Stimulated activated CD4-positive, alpha-beta T cell treated with anti-CD3 and anti-CD28 coated beads, Interleukin-15, amount 100 ng/mL, for 24 hours (primary cell): Measurements from ENCODE around the gene HACE1.
"Not testable (repeated sequence)": the region's sequence is repeated elsewhere in the genome, so short reads cannot be mapped to it uniquely, and the experiment has no call there.

Experiments used
- DNase-seq: peaks from one replicate; pipeline ENCODE4 v3.0.0-alpha.2; 2020

Gene HACE1

GRCh38 chr6:104829183-104829958 is 30.3 kb downstream of the HACE1 start:
- DNase-seq: no peak

GRCh38 chr6:104828478-104828877 is 31.2 kb downstream of the HACE1 start:
- DNase-seq: no peak

GRCh38 chr6:104820820-104821219 is 38.9 kb downstream of the HACE1 start:
- not testable (repeated sequence) for DNase-seq

GRCh38 chr6:104816125-104816524 is 43.6 kb downstream of the HACE1 start:
- no peak for DNase-seq

GRCh38 chr6:104814743-104815142 is 45.0 kb downstream of the HACE1 start:
- no peak for DNase-seq

GRCh38 chr6:104813552-104813951 is 46.2 kb downstream of the HACE1 start:
- no peak for DNase-seq

- no peak for DNase-seq
Measured at GRCh38 chr6:104809116-104809515, 50.6 kb downstream of the HACE1 start.

GRCh38 chr6:104805335-104805734 is 54.4 kb downstream of the HACE1 start:
- DNase-seq: not testable (repeated sequence)

- DNase-seq: no peak
Measured at GRCh38 chr6:104799134-104799657, 60.5 kb downstream of the HACE1 start.

- no peak for DNase-seq
Measured at GRCh38 chr6:104796031-104796785, 63.5 kb downstream of the HACE1 start.

- DNase-seq: no peak
Measured at GRCh38 chr6:104795363-104795762, 64.4 kb downstream of the HACE1 start.

- peak; percentile 16 for DNase-seq
Measured at GRCh38 chr6:104789770-104790190, 69.9 kb downstream of the HACE1 start.

GRCh38 chr6:104788400-104788799 is 71.3 kb downstream of the HACE1 start:
- DNase-seq: no peak

- DNase-seq: no peak
Measured at GRCh38 chr6:104787305-104787704, 72.4 kb downstream of the HACE1 start.

- no peak for DNase-seq
Measured at GRCh38 chr6:104784884-104785283, 74.8 kb downstream of the HACE1 start.

- no peak for DNase-seq
Measured at GRCh38 chr6:104771258-104771832, 88.4 kb downstream of the HACE1 start.

- no peak for DNase-seq
Measured at GRCh38 chr6:104768906-104769305, 90.8 kb downstream of the HACE1 start.

- no peak for DNase-seq
Measured at GRCh38 chr6:104766595-104766994, 93.1 kb downstream of the HACE1 start.

- no peak for DNase-seq
Measured at GRCh38 chr6:104754788-104755409, 104.8 kb downstream of the HACE1 start.

- DNase-seq: no peak
Measured at GRCh38 chr6:104753251-104753650, 106.5 kb downstream of the HACE1 start.

- no peak for DNase-seq
Measured at GRCh38 chr6:104750449-104750848, 109.3 kb downstream of the HACE1 start.

GRCh38 chr6:104739124-104739523 is 120.6 kb downstream of the HACE1 start:
- DNase-seq: not testable (repeated sequence)

GRCh38 chr6:104737567-104737966 is 122.2 kb downstream of the HACE1 start:
- not testable (repeated sequence) for DNase-seq
